RCC 7860 (cell line): Measurements from ENCODE around the gene ENHO.
"Not testable (repeated sequence)": the region's sequence is repeated elsewhere in the genome, so short reads cannot be mapped to it uniquely, and the experiment has no call there.

ENCODE experiments used
- DNase-seq: peaks from one replicate; pipeline ENCODE4 v3.0.0-alpha.2; 2015; ENCODE audit warnings: low spot score
- FAIRE-seq: peaks from 2 replicates; lab custom pipeline; 2012; peaks lifted over from hg19 to GRCh38; lab: Jason Lieb, UNC

The ENHO gene

DNA sequence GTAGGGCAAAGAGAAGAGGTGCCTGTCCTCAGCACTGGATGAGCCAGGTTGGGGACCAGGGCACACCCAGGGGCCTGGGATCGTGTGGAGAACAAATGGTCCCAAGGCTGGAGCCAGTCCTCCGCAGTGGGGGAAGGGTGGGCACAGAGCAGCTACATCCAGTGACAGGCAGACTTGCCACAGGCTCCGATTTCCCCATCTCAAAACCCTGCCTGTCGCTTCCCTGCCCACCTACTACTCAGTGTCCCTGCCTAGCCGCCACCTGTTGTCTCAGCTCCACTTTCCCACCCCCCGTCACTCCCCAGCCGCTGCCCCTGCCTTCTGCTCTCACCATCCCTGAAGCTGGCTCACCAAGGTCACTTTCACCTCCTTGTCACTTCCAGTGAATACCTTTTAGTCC is 13.9 kb upstream of the ENHO start:
- FAIRE-seq: no peak
- no peak for DNase-seq

DNA sequence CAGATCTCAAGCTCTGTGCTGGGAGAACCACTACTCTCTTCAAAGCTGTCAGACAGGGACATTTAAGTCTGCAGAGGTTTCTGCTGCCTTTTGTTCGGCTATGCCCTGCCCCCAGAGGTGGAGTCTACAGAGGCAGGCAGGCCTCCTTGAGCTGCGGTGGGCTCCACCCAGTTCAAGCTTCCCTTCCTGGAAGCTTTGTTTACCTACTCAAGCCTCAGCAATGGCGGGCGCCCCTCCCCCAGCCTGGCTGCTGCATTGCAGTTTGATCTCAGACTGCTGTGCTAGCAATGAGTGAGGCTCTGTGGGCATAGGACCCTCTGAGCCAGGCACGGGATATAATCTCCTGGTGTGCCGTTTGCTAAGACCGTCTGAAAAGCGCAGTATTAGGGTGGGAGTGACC is 9.3 kb upstream of the ENHO start:
- FAIRE-seq, DNase-seq: not testable (repeated sequence)

DNA sequence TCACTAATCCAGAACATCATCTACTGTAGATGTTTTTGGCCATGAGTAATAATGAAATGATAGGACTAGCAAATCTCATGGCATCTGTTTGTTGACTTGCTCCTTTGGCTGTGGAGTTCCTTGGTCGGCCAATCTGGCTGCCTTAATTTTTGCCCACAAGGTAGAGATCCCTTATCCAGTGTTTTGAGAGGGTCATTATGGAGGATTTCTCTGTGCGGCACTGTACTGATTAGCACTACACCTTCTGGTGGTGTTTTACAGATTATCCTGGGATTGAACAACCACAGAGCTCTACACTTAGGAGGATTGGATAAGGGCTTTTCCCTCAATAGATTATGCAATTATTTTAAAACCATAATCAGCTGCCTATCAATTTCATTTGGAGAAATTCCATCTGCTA is 3.2 kb upstream of the ENHO start:
- no peak for FAIRE-seq
- DNase-seq: no peak

DNA sequence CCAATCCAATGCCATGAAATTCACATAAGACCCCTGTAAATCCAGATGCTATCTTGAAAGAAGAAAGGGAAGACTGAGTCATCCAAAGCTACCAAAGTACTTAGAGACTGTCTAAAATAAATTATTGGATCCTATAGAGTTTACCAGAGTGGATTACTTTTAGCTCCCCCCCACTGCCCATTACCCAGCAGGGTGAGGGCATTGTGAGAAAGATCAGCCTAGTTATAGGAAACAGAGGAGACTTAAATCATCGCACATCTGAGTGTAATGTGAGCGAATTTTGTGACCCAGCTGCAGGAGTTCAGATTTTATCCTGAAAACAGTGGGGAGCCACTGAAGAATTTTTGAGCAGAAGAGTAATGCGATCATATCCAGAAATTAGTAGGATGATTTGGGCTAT is 1.6 kb upstream of the ENHO start:
- DNase-seq (no peak), FAIRE-seq (no peak)

DNA sequence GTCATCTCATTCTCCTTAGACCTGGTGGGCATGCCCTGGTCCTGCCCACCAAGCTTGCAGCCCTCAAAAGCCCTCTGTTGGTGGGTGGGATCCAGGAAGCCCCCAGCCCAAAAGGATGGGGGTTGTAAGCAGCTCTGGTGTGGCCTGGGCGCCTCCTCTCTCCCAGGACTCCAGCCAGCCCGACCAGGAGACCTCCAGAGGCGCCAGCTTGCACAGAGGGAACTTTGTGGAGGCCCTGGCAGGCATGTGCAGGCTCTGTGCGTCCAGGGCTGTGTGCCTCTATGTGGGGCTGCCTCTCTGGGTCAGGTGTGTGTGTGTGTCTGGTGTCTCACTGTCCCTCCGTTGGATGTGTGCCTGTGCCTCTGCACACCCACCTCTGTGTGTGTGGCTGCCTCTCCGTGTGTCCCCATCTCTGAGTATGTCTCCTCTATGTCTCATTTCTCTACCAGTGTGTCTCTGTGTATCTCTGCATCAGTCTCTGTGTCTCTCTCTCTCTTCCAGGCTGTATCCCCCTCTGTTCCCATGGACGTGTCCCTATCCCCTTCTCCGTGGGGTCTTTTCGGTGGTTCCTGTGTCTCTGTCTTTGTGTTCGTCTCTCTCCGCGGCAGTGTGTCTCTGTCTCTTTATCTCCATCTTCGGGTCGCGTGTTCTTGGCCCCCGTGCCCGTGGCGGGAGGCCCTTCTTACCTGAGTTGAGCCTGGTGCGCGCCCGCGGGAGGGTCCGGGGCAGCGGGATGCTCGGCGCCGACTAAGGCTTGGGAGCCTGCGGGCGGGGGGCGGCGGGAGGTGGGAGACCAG is 501 bp downstream of the ENHO start:
- FAIRE-seq (no peak), DNase-seq (no peak)

DNA sequence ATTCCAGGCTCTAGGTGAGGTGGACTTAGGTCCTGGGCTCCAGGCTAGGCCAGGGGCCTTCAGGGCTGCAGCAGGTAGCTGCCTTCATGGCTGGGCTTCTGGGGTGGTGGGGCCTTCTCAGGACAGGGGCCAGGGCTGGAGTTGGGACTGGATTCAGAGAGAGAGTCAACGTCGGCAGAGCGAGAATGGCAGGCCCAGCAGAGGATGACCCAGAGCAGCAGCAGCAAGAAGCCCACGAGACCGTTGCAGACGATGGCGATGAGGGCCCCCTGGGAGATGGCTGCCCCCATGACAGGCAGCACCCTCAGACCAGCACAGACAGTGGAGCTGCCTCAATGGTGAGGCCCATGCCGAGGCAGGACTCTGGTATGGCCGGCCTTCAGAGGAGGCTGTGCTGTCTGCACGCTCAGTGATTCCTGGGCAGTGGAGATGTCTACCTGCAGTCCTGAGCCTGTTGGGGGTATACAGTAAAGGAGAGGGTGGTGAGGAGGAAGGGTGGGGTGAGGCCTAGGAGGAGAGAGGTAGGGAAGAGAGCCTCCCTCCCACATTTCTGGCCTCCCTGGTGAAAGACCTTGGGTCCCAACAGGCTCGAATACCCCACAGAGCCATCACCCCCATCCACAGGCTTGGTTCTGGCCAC is 1.3 kb downstream of the ENHO start:
- no peak for FAIRE-seq

DNA sequence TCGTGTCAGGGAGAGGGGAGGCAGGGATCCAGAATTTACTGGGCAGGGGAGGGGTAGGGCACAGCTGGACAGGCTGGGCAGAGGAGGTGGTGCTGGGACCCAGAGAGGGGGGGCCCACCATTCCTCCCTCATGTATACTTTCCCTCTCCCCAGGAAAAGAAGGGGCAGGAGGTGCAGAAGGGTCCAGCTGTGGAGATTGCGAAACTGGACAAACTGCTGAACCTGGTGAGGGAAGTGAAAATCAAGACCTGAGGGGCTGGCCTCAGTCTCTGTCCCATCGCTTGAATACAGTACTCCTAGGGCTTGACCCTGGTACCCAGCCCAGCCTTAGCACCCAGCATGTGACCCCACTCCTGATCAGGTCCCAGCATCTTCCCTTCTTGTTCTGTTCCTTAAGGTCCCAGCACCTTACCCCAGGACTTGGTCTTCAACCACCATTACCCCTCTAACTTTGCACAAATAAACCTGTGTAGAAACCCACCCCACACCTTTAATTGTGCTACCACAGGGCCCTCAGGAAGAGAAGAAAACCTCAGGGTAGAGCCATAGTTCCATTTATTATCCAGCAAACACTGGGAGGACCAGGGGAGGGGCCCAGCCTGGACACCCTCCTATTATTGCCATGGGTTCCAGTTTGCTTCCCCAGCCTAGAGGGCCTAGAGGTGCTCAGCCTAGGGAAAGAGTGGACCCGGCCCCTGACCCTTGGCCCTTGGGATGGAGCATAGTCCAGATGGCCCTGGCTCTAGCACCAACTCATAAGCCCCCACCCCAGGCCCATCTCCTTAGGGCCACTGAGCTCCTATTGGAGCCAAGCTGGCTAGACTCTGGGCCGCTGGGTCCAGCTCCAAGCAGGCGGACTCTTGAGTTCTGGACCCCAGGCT is 2.0 kb downstream of the ENHO start:
- FAIRE-seq (no peak), DNase-seq (no peak)

More for the DNA sequence above, 1.3 kb downstream of the ENHO start:
- no peak for DNase-seq

DNA sequence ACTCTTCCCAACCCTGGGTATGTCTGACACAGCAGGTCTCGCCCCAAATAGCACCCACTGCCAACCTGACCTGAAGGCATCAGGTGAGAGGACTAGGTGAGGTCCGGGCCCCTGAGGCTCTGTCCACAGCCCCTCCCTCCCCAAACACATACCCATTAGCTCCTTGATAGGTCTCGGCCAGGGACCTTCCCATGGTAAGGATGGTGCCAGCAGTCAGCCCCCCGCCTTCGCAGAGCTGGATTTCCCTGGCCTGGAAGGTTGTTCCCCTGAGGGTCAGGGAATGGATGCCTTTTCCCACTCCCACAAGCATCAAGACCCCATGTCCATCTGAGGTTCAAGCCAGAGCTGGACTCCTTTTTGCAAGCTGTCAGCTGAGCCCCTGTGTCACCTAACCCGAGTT is 2.7 kb downstream of the ENHO start:
- DNase-seq (no peak), FAIRE-seq (no peak)

DNA sequence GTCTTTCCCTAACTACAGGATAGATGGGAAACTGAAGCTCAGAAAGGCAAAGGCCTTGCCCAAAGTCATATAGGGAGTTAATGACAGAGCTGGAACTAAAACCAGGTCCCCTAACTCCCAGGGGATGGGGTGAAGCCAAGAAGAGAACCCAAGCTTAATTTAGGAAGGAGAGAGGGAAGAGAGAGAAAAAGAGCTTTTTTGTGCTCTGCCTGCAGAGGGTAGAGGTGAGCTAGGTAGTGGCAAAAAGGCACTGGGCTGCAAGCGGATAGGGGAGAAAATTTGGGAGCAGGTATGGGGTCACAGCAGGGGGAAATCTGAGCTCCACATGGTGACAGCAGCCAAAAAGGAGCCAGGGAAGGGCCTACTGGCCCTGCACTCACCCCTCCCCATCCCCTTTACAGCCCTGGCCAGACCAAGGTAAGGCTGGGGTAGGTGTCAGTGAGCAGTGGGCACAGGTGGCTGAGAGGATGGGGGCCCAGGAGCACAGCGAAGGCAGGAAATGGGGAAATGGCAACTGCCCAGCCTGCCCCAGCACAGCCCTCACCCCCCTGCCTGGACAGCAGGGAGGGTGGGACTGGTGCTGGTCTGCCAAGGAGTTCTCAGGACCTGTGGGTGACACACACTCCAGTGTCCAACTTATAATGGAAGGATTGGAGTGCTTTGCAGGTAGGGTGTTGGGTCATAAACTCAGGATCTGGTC is 3.3 kb downstream of the ENHO start:
- FAIRE-seq (no peak), DNase-seq (no peak)

DNA sequence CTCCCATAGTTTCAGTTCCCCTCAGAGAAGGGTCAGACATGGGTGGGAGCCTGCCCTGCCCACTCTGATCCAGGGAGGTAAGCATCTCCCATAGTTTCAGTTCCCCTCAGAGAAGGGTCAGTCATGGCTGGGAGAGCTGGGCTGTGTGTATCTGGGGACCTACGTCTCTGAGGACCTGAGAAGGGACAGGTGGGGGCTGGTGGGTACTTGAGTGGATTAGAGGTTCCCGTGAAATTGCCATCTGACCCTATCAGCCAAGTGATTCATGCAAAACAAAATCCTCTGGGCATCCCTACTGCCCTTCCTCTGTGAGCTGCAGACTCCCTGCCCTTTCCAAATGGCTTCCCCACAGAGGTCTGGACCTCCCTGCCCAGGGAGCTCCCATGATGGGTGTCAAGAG is 3.9 kb downstream of the ENHO start:
- FAIRE-seq (no peak), DNase-seq (no peak)

DNA sequence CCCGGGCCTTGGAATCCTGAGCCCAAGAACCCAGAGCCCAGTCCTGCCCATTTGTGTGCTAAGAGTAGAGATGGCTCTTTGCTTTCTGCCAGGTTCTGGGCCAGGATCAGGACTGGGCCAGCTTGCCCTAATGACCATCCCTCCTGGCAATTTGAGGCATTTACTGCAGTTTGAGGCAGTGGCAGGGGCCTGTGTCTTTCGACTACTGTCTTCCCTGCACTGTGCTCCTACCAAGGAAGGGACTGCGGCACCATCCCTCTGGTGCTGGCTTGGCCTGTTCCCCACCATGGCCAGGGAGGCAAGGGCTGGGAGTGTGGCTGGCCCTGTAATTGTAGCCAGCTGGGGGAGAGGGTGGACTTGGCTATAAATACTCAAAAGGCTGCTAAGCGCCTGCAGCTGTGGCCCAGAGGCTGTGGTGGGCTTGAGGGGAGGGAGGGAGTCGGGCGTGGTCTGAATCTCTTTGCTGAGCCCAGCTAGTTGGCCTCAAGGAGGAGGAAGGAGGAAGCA is 4.6 kb downstream of the ENHO start:
- DNase-seq (no peak), FAIRE-seq (no peak)

DNA sequence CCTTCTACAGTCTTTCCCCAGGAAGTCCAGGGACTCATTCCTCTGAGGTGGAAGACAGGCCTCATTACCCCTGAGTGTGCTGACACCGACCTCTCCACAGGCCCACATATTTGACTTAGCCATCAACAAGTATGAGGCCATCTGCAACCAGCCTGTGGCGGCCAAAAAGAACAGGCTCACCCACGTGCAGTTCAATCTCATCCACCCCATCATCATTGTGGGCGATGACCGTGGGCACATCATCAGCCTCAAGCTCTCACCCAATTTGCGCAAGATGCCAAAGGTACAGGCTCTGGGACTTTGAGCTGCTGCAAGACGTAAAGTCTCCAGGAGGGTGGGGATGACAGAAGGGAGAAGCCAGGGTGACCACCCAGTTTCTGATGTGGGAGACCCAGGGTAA is 5.6 kb downstream of the ENHO start:
- no peak for DNase-seq
- no peak for FAIRE-seq

DNA sequence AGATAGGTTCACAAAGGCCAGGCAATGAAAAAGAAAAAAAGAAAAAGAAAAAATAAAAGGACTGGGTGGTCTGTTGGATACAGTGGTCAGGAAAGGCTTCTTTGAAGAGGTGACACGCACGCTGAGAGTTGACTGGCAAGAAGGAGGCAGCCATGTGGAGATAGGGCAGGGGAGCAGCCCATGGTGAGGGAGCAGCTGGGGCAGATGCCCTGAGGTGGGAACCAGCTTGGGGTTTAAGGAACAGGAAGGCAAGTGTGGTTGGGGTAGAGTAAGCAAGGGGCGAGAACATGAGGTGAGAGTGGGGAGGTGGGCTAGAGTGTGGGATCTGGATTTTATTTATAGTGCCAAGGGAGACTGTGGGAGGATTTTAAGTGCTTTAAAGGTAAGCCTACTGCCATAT is 6.8 kb downstream of the ENHO start:
- DNase-seq (no peak), FAIRE-seq (no peak)

DNA sequence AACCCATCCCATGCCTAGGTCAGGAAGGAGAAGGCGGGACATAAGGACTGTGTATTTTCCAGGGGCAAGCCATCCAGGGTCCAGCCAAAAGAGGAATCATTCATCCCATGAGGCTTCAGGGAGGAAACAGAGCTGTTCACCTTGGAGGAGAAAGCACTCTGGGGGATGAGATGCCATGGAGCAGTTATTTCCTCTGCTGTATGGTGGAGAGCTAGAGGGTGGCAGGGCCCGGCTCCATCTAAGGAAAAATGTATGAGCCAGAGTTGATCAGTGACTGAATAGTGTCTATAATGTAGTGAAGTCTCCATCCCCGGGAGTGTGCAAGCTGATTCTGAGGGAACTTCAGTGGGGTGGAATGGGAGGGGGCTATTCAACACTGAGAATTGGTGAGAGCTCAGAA is 8.0 kb downstream of the ENHO start:
- FAIRE-seq: no peak
- no peak for DNase-seq

DNA sequence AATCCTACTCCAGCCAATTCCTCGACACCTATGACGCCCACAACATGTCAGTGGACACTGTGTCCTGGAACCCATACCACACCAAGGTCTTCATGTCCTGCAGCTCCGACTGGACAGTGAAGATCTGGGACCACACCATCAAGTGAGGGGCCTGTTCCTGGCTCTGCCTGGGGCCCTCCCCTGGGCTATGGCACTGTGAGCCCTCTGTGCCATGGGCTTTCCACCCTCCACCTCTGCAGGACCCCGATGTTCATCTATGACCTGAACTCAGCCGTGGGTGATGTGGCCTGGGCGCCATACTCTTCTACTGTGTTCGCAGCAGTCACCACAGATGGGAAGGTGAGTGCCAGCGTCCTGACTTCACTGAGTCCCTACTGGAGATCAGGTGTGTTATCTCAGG is 8.4 kb downstream of the ENHO start:
- DNase-seq: no peak
- FAIRE-seq: no peak

DNA sequence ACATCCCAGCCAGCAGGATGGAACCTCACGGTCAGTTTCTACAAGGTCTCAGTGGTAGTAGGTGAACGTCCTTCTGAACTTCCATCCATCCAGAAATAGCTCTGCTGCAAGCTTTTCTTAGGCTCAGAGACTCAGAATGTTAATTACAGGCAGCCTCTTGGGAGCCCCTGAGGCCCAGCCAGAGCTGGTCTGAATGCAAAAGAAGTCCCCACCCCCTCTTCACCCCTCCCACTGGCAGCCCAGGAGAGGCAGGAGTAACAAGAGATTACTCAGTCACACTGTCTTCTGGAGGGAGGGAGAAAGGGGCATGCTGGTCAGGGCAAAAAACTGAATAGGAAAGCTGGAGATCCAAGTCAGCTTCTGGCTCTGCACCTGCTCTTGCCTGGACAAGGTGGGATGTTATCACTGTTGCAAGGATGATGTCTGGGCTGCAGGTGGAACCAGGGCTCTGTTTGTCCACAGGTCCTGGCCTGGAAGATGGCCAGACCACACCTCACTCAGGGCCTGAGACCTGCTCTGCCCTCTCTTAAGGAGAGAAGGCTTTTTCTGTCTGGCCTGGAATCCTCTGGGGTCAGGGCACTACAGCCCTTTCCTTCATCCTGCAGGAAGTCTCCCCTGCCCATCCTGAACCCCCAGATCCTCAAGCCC is 9.1 kb downstream of the ENHO start:
- no peak for FAIRE-seq
- DNase-seq: no peak

DNA sequence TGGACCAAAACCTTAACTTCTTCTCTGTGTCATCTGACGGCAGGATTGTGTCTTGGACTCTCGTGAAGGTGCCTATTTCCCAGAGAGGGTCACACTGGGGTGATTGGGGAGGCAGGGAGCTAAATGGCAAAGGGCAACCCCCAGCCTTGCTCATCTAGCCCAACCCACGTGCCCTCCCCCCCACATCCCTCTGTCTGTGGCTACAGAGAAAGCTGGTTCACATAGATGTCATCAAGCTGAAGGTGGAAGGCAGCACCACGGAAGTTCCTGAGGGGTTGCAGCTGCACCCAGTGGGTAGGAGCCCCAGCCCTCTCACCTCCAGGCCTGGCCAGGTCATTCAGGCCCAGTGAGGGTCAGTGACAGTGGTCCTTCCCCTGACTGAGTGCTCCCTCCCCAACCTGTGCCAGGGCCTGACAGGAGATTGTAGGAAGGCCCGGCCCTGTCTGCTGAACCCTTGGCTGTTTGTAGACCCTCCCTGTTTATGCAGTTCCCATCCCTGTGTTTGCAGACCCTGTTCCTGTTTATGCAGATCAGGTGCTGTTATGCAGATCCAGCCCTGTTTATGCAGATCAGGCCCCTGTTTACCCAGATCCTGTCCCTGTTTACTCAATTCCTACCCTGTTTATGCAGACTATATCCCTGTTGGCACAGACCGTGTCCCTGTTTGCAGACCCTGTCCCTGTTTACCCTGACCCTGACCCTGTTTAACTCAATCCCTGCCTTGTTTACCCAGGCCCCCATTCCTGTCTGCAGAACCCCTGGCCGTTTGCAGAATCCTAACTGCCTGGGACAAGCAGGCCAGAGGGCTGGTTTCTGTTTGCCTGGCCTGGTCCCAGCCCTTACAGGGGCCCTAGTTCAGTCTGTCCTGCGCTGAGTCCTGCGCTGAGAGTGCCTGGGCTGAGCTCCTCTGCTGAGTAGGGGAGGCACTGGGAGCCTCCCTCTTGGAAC is 10.4 kb downstream of the ENHO start:
- DNase-seq (no peak), FAIRE-seq (no peak)

DNA sequence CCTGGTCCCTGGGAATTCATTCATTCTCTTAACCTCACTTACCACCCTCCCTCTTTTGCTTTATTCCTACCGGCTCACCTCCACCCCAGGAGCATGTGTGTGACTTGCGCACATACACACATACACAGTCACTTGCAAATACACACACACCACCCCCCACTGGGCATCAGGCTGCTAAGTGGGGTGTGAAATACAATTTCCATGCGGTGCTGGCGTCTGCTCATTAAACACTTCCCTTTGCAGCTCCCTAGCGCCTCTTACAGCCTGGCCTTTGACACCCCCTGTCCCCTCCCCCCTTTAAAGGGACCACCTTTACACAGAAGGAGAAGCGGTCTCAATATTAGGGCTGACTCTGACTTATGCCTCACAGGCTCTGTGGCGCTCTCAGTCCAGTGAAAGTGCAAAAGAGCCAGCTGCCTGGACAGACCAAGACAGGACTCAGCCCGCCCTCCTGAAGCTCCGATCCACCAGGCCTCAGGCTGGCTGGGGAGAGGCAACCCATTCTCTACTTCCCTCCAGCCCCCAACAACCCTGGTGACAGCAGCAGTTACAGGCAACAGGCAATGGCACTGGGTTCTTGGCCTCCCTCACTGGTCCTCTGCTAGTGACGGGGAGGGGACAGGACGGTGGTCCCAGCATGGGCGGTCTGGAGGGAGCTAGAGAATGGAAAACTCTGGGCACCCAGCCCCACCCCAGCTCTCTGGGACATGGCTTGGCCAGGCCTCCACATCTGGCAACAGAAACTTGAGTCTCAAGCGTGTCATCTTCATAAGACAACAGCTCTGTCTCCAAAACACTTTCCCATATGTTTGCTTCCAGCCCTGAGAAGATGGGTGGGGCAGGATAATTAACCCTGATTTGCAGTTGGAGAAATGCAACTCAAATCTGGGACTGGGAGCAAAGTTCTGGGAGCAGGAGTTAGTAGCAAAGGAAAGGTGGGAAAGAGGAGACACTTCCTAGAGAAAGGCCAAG is 12.0 kb downstream of the ENHO start:
- no peak for DNase-seq
- FAIRE-seq: no peak
